SK-N-SH (cell line): ENCODE results near the gene BRD1. TPM values are rescaled to one million over a fixed set of nuclear protein-coding genes. Genes with fewer than 3 reads are reported as not detected.

Experiments
- CTCF ChIA-PET: fragments of 300-600, 350-600 bp; formaldehyde crosslinking; extraction: SDS; loops from one replicate; lab custom pipeline; 2021; lab: Yijun Ruan, JAX
- POLR2A ChIA-PET: fragments of 350-600 bp; sonication (Branson Sonifier 250); formaldehyde crosslinking; extraction: SDS; loops from one replicate; lab custom pipeline; 2020; ENCODE audit warnings: antibody characterized with exemption, inconsistent platforms; lab: Yijun Ruan, JAX
- DNase-seq: peaks from one replicate; pipeline ENCODE4 v3.0.0; 2012
- H2AFZ ChIP-seq: fragments of 200-600 bp; sonication (generic); 2 replicates; pipeline ENCODE4 v1.8.1; 2016; ENCODE audit warnings: antibody characterized with exemption, mild to moderate bottlenecking, low read depth
- H3F3A ChIP-seq: fragments of 200-600 bp; sonication (generic); replicated peaks from 2 replicates; pipeline ENCODE3; 2016; ENCODE audit warnings: antibody characterized with exemption, mild to moderate bottlenecking; ENCODE audit not compliant: insufficient read depth
- H3K27ac ChIP-seq, 2 experiments: fragments of 200-500 bp in 1 of 2; fragments of 200-600 bp in 1 of 2; sonication (Bioruptor generic) in 1 of 2; sonication (generic), shearing (Covaris generic) in 1 of 2; 2 replicates each; pipeline versions ENCODE4 v1.5.1 to v1.6.1; 2014 to 2016; ENCODE audit warnings: low read depth in 2 of 2, inconsistent platforms in 1 of 2, low read length in 1 of 2, mild to moderate bottlenecking in 1 of 2, mixed read lengths in 1 of 2
- H3K27me3 ChIP-seq: fragments of 200-600 bp; sonication (generic), shearing (Covaris generic); 2 replicates; pipeline ENCODE4 v1.6.1; 2016; ENCODE audit warnings: mixed run types; ENCODE audit not compliant: insufficient read depth
- H3K36me3 ChIP-seq, 2 experiments: fragments of 200-500 bp in 1 of 2; fragments of 200-600 bp in 1 of 2; sonication (Bioruptor generic) in 1 of 2; sonication (generic) in 1 of 2; replicated peaks in 1 of 2; 2 replicates each; pipeline versions ENCODE3 to v1.5.1; 2014 to 2016; ENCODE audit warnings: low read length in 1 of 2, mild to moderate bottlenecking in 1 of 2; ENCODE audit not compliant: insufficient read depth in 2 of 2, control insufficient read depth in 1 of 2
- H3K4me1 ChIP-seq, 2 experiments: fragments of 200-500 bp in 1 of 2; fragments of 200-600 bp in 1 of 2; sonication (Bioruptor generic) in 1 of 2; sonication (generic), shearing (Covaris generic) in 1 of 2; 2 replicates each; pipeline versions ENCODE4 v1.5.1 to v1.6.1; 2014 to 2016; ENCODE audit warnings: low read depth in 1 of 2, low read length in 1 of 2, mixed run types in 1 of 2; ENCODE audit not compliant: insufficient read depth in 2 of 2, control insufficient read depth in 1 of 2
- H3K4me2 ChIP-seq: fragments of 200-600 bp; sonication (generic), shearing (Covaris generic); 2 replicates; pipeline ENCODE4 v1.6.1; 2017; ENCODE audit warnings: mixed run types
- H3K4me3 ChIP-seq, 2 experiments: fragments of 200-500 bp in 1 of 2; fragments of 200-600 bp in 1 of 2; sonication (Bioruptor generic) in 1 of 2; sonication (generic), shearing (Covaris generic) in 1 of 2; 2 replicates each; pipeline versions ENCODE4 v1.5.1 to v1.8.1; 2014 to 2016; ENCODE audit warnings: low read depth in 2 of 2, inconsistent platforms in 1 of 2, low read length in 1 of 2, mild to moderate bottlenecking in 1 of 2, mixed read lengths in 1 of 2, moderate library complexity in 1 of 2
- H3K79me2 ChIP-seq: fragments of 200-600 bp; sonication (generic); 2 replicates; pipeline ENCODE4 v1.8.1; 2017; ENCODE audit warnings: mild to moderate bottlenecking; ENCODE audit not compliant: insufficient read depth
- H3K9ac ChIP-seq: fragments of 200-600 bp; sonication (generic); 2 replicates; pipeline ENCODE4 v1.6.1; 2017; ENCODE audit warnings: mixed run types
- H3K9me2 ChIP-seq: fragments of 200-600 bp; sonication (generic); 2 replicates; pipeline ENCODE4 v1.6.1; 2017; ENCODE audit warnings: mixed run types
- H3K9me3 ChIP-seq: fragments of 200-600 bp; sonication (generic); 2 replicates; pipeline ENCODE4 v1.6.1; 2017; ENCODE audit warnings: mixed run types, mild to moderate bottlenecking, moderate library complexity
- H4K20me1 ChIP-seq: fragments of 200-600 bp; sonication (generic); 2 replicates; pipeline ENCODE4 v1.6.1; 2017; ENCODE audit warnings: mild to moderate bottlenecking, mixed run types; ENCODE audit not compliant: insufficient read depth
- CTCF ChIP-seq: fragments of 200-600 bp; sonication (generic); IDR thresholded peaks from 2 replicates; pipeline ENCODE4 v1.6.1; 2017; ENCODE audit warnings: antibody characterized with exemption, mild to moderate bottlenecking, moderate library complexity
- FOXM1 ChIP-seq: IDR thresholded peaks from 2 replicates; pipeline ENCODE4 v1.4.0; 2012; ENCODE audit warnings: low read depth, mild to moderate bottlenecking
- GABPA ChIP-seq: IDR thresholded peaks from 2 replicates; pipeline ENCODE4 v1.4.0; 2012; ENCODE audit warnings: low read depth, mild to moderate bottlenecking
- IRF3 ChIP-seq: fragments of 150-350 bp; IDR thresholded peaks from 2 replicates; pipeline ENCODE4 v1.6.1; 2016; ENCODE audit warnings: mild to moderate bottlenecking, low read depth, low read length
- MAX ChIP-seq: IDR thresholded peaks from 2 replicates; pipeline ENCODE4 v1.4.0; 2012; ENCODE audit warnings: low read depth
- PBX3 ChIP-seq: IDR thresholded peaks from 2 replicates; pipeline ENCODE4; 2012
- RAD21 ChIP-seq: IDR thresholded peaks from 2 replicates; pipeline ENCODE4 v1.6.1; 2012; ENCODE audit warnings: mild to moderate bottlenecking, low read length
- RCOR1 ChIP-seq: fragments of 150-350 bp; IDR thresholded peaks from 2 replicates; pipeline ENCODE4 v1.6.1; 2017; ENCODE audit warnings: antibody characterized with exemption, low read length
- SMC3 ChIP-seq: IDR thresholded peaks from 2 replicates; pipeline ENCODE4 v1.6.1; 2012; ENCODE audit warnings: low read depth, low read length, improper control_type of control experiment
- TEAD4 ChIP-seq: IDR thresholded peaks from 2 replicates; pipeline ENCODE4 v1.4.0; 2012; ENCODE audit warnings: mild to moderate bottlenecking, borderline replicate concordance; ENCODE audit not compliant: insufficient read depth
- USF2 ChIP-seq: fragments of 150-350 bp; IDR thresholded peaks from 2 replicates; pipeline ENCODE4 v1.6.1; 2017; ENCODE audit warnings: antibody characterized with exemption, low read length, low read depth, borderline replicate concordance
- ZBTB33 ChIP-seq: IDR thresholded peaks from 2 replicates; pipeline ENCODE4 v1.4.0; 2012; ENCODE audit warnings: low read depth, borderline replicate concordance
- WGBS: methylation state at CpG from one replicate; pipeline ENCODE4 v1.1.6; 2017; ENCODE audit warnings: low lambda C conversion rate; 5-methylcytosine and 5-hydroxymethylcytosine counted together
- polyA plus RNA-seq, 3 experiments: library from polyadenylated mRNA; depleted of rRNA; stranded (reverse); fragments of >200 nt; gene quantifications; 2 replicates each; pipeline ENCODE4 v1.2.3, GENCODE V29; 2012

The BRD1 gene
- polyA plus RNA-seq, 1 of the 3 experiments (the other 2 are of a cell fraction): 10.3 TPM

- ChIA-PET CTCF (interaction anchor here (0.7 to 1.5 kb wide), 2 partner anchors 15 to 93 kb away, joined by 4 read pairs; no protein-coding TSS in a partner anchor), POLR2A (no interaction called here)
- H3K27me3 ChIP-seq: no peaks in the 10 kb centered on the region
- no peaks in the 10 kb centered on the region for H3K9me2 ChIP-seq
- H3K4me2 ChIP-seq: peak overlapping the region; percentile 95
- H3K9ac ChIP-seq: no peak overlapping the region
- 100% methylated on average over 6 of the region's 23 CpGs for WGBS
- H2AFZ ChIP-seq: no peak overlapping the region
- no peak overlapping the region for H3K27ac ChIP-seq
- peaks cover 0 to 2% of the 10 kb centered on the region in 2 experiments for H3K36me3 ChIP-seq
- H4K20me1 ChIP-seq: peaks cover 71% of the 10 kb centered on the region
- H3K79me2 ChIP-seq: peaks cover 67% of the 10 kb centered on the region
- H3K4me1 ChIP-seq: peaks cover 0 to 21% of the 10 kb centered on the region in 2 experiments; a peak in 2 of 4 replicates
- peaks cover 11% of the 10 kb centered on the region for H3F3A ChIP-seq
- H3K4me3 ChIP-seq: no peak overlapping the region
- TF ChIP-seq PBX3 (no peak), TEAD4 (no peak), CTCF (no peak), IRF3 (no peak)
- TF ChIP-seq, all 33 proteins: peak for 0
- DNase-seq: no peak
- no peaks in the 10 kb centered on the region for H3K9me3 ChIP-seq
Observed at GRCh38 chr22:49856343-49856742, 28.7 kb upstream of the BRD1 start.

GRCh38 chr22:49855251-49855911 lies 27.7 kb upstream of the BRD1 start:
- Histone ChIP-seq H4K20me1 (peaks cover 61% of the 10 kb centered on the region), H3K36me3 (peaks cover 0 to 2% of the 10 kb centered on the region in 2 experiments), H3K79me2 (peaks cover 58% of the 10 kb centered on the region), H3K9ac (peak overlapping the region; percentile 87; the same call in 1 of the 2 replicates), H2AFZ (no peak overlapping the region), H3K4me1 (peaks cover 0 to 21% of the 10 kb centered on the region in 2 experiments; a peak in 2 of 4 replicates), H3K27me3 (no peaks in the 10 kb centered on the region), H3K4me2 (peak overlapping the region; percentile 95), H3K27ac (peak overlapping the region; percentile 28 to 60; a peak in 2 of 4 replicates), H3K9me3 (no peaks in the 10 kb centered on the region), H3F3A (peaks cover 11% of the 10 kb centered on the region), H3K9me2 (no peaks in the 10 kb centered on the region), H3K4me3 (peak overlapping the region; percentile 63 to 83)
- WGBS: 53% methylated on average over 9 of the region's 9 CpGs
- DNase-seq: no peak
- ChIA-PET POLR2A (no interaction called here), CTCF (interaction anchor here (0.6 to 0.7 kb wide), 2 partner anchors 44 to 92 kb away, joined by 4 read pairs; no protein-coding TSS in a partner anchor)
- TF ChIP-seq ZBTB33 (no peak), USF2 (no peak), MAX (no peak), GABPA (no peak), RAD21 (no peak), TEAD4 (no peak), RCOR1 (no peak), SMC3 (no peak), FOXM1 (no peak)
